ENCODE measurements around the gene DERL2.

DERL2 gene

GRCh38 chr17:5532581-5532980 is 46.6 kb upstream of the DERL2 start:
- Histone ChIP-seq H2AFZ (ENCODE audit: low read length) (no peak overlapping the region), H3K4me1 (ENCODE audit: low read length) (no peaks in the 10 kb centered on the region), H3K9me3 (replicated peaks; ENCODE audit: insufficient read depth, low read length) (no peaks in the 10 kb centered on the region), H3F3A (ENCODE audit: insufficient read depth, low read length) (no peaks in the 10 kb centered on the region), H3K4me2 (ENCODE audit: low read depth, low read length) (no peak overlapping the region), H4K20me1 (ENCODE audit: insufficient read depth, low read length) (no peaks in the 10 kb centered on the region), H3K79me2 (ENCODE audit: low read length) (no peaks in the 10 kb centered on the region), H3K9ac (ENCODE audit: low read length) (no peak overlapping the region), H3K27ac (ENCODE audit: low read length) (no peak overlapping the region), H3K36me3 (replicated peaks; ENCODE audit: insufficient read depth, low read length) (no peaks in the 10 kb centered on the region), H3K9me2 (replicated peaks; ENCODE audit: insufficient read depth, low read length) (no peaks in the 10 kb centered on the region), H3K27me3 (replicated peaks; ENCODE audit: insufficient read depth, low read length) (no peaks in the 10 kb centered on the region), H3K4me3 (ENCODE audit: low read length) (no peak overlapping the region)
- TF ChIP-seq EZH2phosphoT487 (IDR thresholded peaks at IDR 0.05; ENCODE audit: low read length) (no peak), EZH2 (optimal IDR thresholded peaks at IDR 0.05; ENCODE audit: low read depth, low read length) (no peak)
- TF ChIP-seq, protein P1, sequence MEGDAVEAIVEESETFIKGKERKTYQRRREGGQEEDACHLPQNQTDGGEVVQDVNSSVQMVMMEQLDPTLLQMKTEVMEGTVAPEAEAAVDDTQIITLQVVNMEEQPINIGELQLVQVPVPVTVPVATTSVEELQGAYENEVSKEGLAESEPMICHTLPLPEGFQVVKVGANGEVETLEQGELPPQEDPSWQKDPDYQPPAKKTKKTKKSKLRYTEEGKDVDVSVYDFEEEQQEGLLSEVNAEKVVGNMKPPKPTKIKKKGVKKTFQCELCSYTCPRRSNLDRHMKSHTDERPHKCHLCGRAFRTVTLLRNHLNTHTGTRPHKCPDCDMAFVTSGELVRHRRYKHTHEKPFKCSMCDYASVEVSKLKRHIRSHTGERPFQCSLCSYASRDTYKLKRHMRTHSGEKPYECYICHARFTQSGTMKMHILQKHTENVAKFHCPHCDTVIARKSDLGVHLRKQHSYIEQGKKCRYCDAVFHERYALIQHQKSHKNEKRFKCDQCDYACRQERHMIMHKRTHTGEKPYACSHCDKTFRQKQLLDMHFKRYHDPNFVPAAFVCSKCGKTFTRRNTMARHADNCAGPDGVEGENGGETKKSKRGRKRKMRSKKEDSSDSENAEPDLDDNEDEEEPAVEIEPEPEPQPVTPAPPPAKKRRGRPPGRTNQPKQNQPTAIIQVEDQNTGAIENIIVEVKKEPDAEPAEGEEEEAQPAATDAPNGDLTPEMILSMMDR (IDR thresholded peaks at IDR 0.05; ENCODE audit: low read length) = no peak
- no peak for DNase-seq

DNA sequence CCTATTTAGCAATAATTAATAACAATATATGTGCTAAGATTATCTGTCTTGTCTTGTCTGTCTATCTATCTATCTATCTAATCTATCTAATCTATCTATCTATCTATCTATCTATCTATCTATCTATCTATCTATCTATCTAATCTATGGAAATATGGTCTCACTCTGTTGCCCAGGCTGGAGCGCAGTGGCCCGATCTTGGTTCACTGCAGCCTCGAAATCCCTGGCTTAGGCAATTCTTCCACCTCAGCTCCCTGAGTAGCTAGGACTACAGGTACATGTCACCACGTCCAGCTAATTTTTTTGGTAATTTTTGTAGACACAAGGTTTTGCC is 45.1 kb upstream of the DERL2 start:
- no peak for DNase-seq
- Histone ChIP-seq H3K9me3 (replicated peaks; ENCODE audit: insufficient read depth, low read length) (no peaks in the 10 kb centered on the region), H3K9me2 (replicated peaks; ENCODE audit: insufficient read depth, low read length) (no peaks in the 10 kb centered on the region), H3K9ac (ENCODE audit: low read length) (no peak overlapping the region), H2AFZ (ENCODE audit: low read length) (no peak overlapping the region), H3K79me2 (ENCODE audit: low read length) (no peaks in the 10 kb centered on the region), H3K27ac (ENCODE audit: low read length) (no peak overlapping the region), H4K20me1 (ENCODE audit: insufficient read depth, low read length) (no peaks in the 10 kb centered on the region), H3K36me3 (replicated peaks; ENCODE audit: insufficient read depth, low read length) (no peaks in the 10 kb centered on the region), H3K4me3 (ENCODE audit: low read length) (no peak overlapping the region), H3K4me1 (ENCODE audit: low read length) (peaks cover 2% of the 10 kb centered on the region; the same call in 1 of the 2 replicates), H3K27me3 (replicated peaks; ENCODE audit: insufficient read depth, low read length) (no peaks in the 10 kb centered on the region), H3F3A (ENCODE audit: insufficient read depth, low read length) (no peaks in the 10 kb centered on the region), H3K4me2 (ENCODE audit: low read depth, low read length) (no peak overlapping the region)
- TF ChIP-seq EZH2phosphoT487 (IDR thresholded peaks at IDR 0.05; ENCODE audit: low read length) (no peak), EZH2 (optimal IDR thresholded peaks at IDR 0.05; ENCODE audit: low read depth, low read length) (no peak)
- TF ChIP-seq, protein P1 (IDR thresholded peaks at IDR 0.05; ENCODE audit: low read length) = no peak

GRCh38 chr17:5530265-5531084 is 44.5 kb upstream of the DERL2 start:
- DNase-seq = no peak
- Histone ChIP-seq H3K9me2 (replicated peaks; ENCODE audit: insufficient read depth, low read length) (no peaks in the 10 kb centered on the region), H3K4me1 (ENCODE audit: low read length) (peaks cover 2% of the 10 kb centered on the region; the same call in 1 of the 2 replicates), H3K9ac (ENCODE audit: low read length) (no peak overlapping the region), H4K20me1 (ENCODE audit: insufficient read depth, low read length) (no peaks in the 10 kb centered on the region), H3K9me3 (replicated peaks; ENCODE audit: insufficient read depth, low read length) (no peaks in the 10 kb centered on the region), H3F3A (ENCODE audit: insufficient read depth, low read length) (no peaks in the 10 kb centered on the region), H3K4me3 (ENCODE audit: low read length) (no peak overlapping the region), H3K79me2 (ENCODE audit: low read length) (no peaks in the 10 kb centered on the region), H2AFZ (ENCODE audit: low read length) (no peak overlapping the region), H3K4me2 (ENCODE audit: low read depth, low read length) (no peak overlapping the region), H3K27ac (ENCODE audit: low read length) (no peak overlapping the region), H3K27me3 (replicated peaks; ENCODE audit: insufficient read depth, low read length) (no peaks in the 10 kb centered on the region), H3K36me3 (replicated peaks; ENCODE audit: insufficient read depth, low read length) (no peaks in the 10 kb centered on the region)
- no peak for TF ChIP-seq EZH2phosphoT487 (IDR thresholded peaks at IDR 0.05; ENCODE audit: low read length)
- TF ChIP-seq EZH2 (optimal IDR thresholded peaks at IDR 0.05; ENCODE audit: low read depth, low read length) = no peak
- TF ChIP-seq, protein P1 (IDR thresholded peaks at IDR 0.05; ENCODE audit: low read length) = no peak
